Retinal pigment epithelial cell (primary cell): ENCODE data around the gene HMCN1.

ENCODE experiments used
- DNase-seq: peaks from one replicate; pipeline ENCODE4 v3.0.0-alpha.2; 2010; ENCODE audit warnings: low read depth
- H3K4me3 ChIP-seq: 2 replicates; pipeline ENCODE4 v1.5.1; 2011; ENCODE audit warnings: mild to moderate bottlenecking, low read length, control low read depth, moderate library complexity
- TF ChIP-seq, protein P1 (sequence below): conservative IDR thresholded peaks from 2 replicates; pipeline ENCODE4 v1.5.1; 2011; ENCODE audit warnings: low read depth, low read length, control low read depth, inconsistent platforms

The HMCN1 gene

GRCh38 chr1:186086583-186086982 lies 352.4 kb downstream of the HMCN1 start:
- TF ChIP-seq, protein P1, sequence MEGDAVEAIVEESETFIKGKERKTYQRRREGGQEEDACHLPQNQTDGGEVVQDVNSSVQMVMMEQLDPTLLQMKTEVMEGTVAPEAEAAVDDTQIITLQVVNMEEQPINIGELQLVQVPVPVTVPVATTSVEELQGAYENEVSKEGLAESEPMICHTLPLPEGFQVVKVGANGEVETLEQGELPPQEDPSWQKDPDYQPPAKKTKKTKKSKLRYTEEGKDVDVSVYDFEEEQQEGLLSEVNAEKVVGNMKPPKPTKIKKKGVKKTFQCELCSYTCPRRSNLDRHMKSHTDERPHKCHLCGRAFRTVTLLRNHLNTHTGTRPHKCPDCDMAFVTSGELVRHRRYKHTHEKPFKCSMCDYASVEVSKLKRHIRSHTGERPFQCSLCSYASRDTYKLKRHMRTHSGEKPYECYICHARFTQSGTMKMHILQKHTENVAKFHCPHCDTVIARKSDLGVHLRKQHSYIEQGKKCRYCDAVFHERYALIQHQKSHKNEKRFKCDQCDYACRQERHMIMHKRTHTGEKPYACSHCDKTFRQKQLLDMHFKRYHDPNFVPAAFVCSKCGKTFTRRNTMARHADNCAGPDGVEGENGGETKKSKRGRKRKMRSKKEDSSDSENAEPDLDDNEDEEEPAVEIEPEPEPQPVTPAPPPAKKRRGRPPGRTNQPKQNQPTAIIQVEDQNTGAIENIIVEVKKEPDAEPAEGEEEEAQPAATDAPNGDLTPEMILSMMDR: no peak
- no peak overlapping the region for H3K4me3 ChIP-seq
- no peak for DNase-seq

DNA sequence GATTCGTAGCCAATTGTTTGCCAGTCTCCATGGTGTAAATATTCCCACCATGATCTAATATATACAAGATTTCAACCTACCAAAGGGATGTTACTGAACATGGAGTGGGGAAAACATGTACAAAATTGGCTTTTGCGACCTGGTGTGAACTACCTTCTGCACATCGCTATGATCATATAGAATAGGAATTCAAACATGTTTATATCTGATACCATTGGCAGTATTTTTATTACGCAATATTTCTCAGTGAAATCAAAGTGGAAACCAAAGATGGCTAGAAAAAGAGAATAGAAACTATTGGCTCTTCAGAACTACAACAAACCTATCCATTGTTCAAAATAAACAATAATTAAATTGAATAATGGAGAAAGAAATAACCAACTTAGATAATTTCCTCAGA lies 355.7 kb downstream of the HMCN1 start:
- no peak for DNase-seq
- TF ChIP-seq, protein P1: no peak
- H3K4me3 ChIP-seq: no peak overlapping the region

- DNase-seq: no peak
- TF ChIP-seq, protein P1: no peak
- no peak overlapping the region for H3K4me3 ChIP-seq
These were observed 357.1 kb downstream of the HMCN1 start for GRCh38 chr1:186091222-186091720.

DNA sequence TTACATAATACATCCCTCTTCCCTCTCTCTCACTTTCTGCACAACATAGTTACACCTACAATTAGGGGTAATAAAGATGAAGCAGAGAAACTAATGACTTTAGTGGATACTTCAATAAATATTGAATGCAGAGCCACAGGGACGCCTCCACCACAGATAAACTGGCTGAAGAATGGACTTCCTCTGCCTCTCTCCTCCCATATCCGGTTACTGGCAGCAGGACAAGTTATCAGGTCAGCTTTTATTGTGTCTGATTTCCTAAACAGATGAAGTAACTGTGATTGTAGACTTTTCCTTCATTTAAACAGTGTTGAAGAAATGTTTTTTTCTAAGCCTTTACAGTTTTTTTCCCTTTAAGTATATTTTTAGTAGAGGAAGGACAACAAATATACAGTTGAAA lies 359.2 kb downstream of the HMCN1 start:
- no peak overlapping the region for H3K4me3 ChIP-seq
- no peak for DNase-seq
- TF ChIP-seq, protein P1: no peak

DNA sequence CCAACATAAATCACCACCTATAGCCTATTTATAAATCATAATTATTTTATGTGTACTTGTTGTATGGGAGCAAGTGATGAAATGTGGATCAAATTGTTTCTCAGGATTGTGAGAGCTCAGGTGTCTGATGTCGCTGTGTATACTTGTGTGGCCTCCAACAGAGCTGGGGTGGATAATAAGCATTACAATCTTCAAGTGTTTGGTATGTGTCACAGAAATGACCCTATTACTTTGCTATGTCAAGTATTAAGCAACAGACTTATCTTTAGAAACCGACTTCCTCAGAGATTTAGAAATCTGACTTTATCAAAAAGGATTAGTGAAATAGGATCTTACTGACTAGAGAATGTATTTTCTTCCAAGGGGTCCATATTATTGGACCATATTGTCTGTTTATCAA lies 360.0 kb downstream of the HMCN1 start:
- H3K4me3 ChIP-seq: no peak overlapping the region
- DNase-seq: peak; percentile 52
- TF ChIP-seq, protein P1: no peak

GRCh38 chr1:186099336-186100104 lies 365.3 kb downstream of the HMCN1 start:
- H3K4me3 ChIP-seq: no peak overlapping the region
- TF ChIP-seq, protein P1: no peak
- no peak for DNase-seq

- no peak for DNase-seq
- H3K4me3 ChIP-seq: no peak overlapping the region
- TF ChIP-seq, protein P1: no peak
These were observed 367.9 kb downstream of the HMCN1 start for GRCh38 chr1:186102107-186102506.
